Stomach (tissue), 4 donors: ENCODE measurements around the gene CBX7.

ENCODE experiments used
- CTCF ChIP-seq, 7 experiments: fragments of 450-650 bp in 4 of 7; fragments of 200-600 bp in 3 of 7; sonication (generic) in 3 of 7; IDR thresholded peaks; one replicate each; pipeline ENCODE4 v1.5.1; 2016 to 2019; ENCODE audit warnings: antibody characterized with exemption in 7 of 7, control low read depth in 2 of 7, mild to moderate bottlenecking in 1 of 7
- EP300 ChIP-seq: sonication (generic); formaldehyde crosslinking; IDR thresholded peaks from one replicate; pipeline ENCODE4 v1.6.1; 2017; ENCODE audit warnings: antibody characterized with exemption
- POLR2A ChIP-seq, 4 donors: fragments of 450-650 bp; IDR thresholded peaks; one replicate each; pipeline ENCODE4 v1.6.1; 2016; ENCODE audit warnings: antibody characterized with exemption in 4 of 4, control low read depth in 2 of 4, mild to moderate bottlenecking in 1 of 4, moderate library complexity in 1 of 4
- POLR2AphosphoS5 ChIP-seq, 3 donors: sonication (generic); formaldehyde crosslinking; IDR thresholded peaks; one replicate each; pipeline ENCODE4 v1.6.1; 2016; ENCODE audit warnings: antibody characterized with exemption in 3 of 3

DNA sequence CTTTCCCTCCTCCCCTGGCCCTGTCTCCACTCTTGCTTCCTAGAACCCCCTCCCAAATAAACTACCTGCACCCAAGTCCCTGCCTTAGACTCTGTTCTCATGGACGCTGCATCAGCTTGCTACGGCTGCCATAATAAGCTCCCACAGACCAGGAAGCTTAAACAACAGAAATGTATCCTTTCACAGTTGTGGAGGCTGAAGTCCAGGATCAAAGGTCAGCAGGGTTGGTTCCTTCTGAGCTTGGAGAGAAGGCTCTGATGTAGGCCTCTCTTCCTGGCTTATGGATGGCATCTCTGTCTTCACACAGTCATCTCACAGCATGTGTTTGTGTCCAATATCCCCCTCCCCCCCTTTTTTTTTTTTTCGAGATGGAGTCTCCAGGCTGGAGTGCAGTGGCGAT lies 23.4 kb downstream of the CBX7 start:
- TF ChIP-seq POLR2AphosphoS5 (IDR thresholded peaks at IDR 0.05) (no peak), CTCF (IDR thresholded peaks at IDR 0.05) (no peak), EP300 (no peak), POLR2A (IDR thresholded peaks at IDR 0.05) (no peak)
